GM18508 (cell line): ENCODE measurements around the gene SAMD13.

Source experiments
- ATAC-seq: cut with Tn5 transposase; IDR thresholded peaks from one replicate; pipeline ENCODE4 v1.9.1; 2021; ENCODE audit warnings: moderate number of reproducible peaks; ENCODE audit not compliant: insufficient read depth, unreplicated experiment

The SAMD13 gene

GRCh38 chr1:84301004-84301784 is at the start of gene SAMD13:
Gene SAMD13, plus strand, starts transcription at chr1:84301708. Its CDS starts 1,527 bp downstream, at chr1:84303235.
- no peak for ATAC-seq

- ATAC-seq: no peak
Measured at GRCh38 chr1:84253036-84253435, 48.5 kb upstream of the SAMD13 start.

- ATAC-seq: no peak
Measured at GRCh38 chr1:84253891-84254290, 47.6 kb upstream of the SAMD13 start.

GRCh38 chr1:84254703-84255238 is 46.7 kb upstream of the SAMD13 start:
- ATAC-seq: no peak

- no peak for ATAC-seq
Measured at GRCh38 chr1:84255582-84255981, 45.9 kb upstream of the SAMD13 start.

GRCh38 chr1:84257617-84258016 is 43.9 kb upstream of the SAMD13 start:
- ATAC-seq: no peak

GRCh38 chr1:84259376-84259775 is 42.1 kb upstream of the SAMD13 start:
- ATAC-seq: no peak

GRCh38 chr1:84259989-84260388 is 41.5 kb upstream of the SAMD13 start:
- no peak for ATAC-seq

- ATAC-seq: no peak
Measured at GRCh38 chr1:84260852-84261518, 40.5 kb upstream of the SAMD13 start.

GRCh38 chr1:84264961-84265360 is 36.5 kb upstream of the SAMD13 start:
- ATAC-seq: no peak

- no peak for ATAC-seq
Measured at GRCh38 chr1:84265867-84266266, 35.6 kb upstream of the SAMD13 start.

GRCh38 chr1:84266748-84267147 is 34.8 kb upstream of the SAMD13 start:
- ATAC-seq: no peak

- ATAC-seq: no peak
Measured at GRCh38 chr1:84267476-84267875, 34.0 kb upstream of the SAMD13 start.

- no peak for ATAC-seq
Measured at GRCh38 chr1:84268346-84268745, 33.2 kb upstream of the SAMD13 start.

GRCh38 chr1:84269306-84269705 is 32.2 kb upstream of the SAMD13 start:
- ATAC-seq: no peak

GRCh38 chr1:84271441-84272151 is 29.9 kb upstream of the SAMD13 start:
- ATAC-seq: peak; percentile 96

GRCh38 chr1:84272401-84272800 is 29.1 kb upstream of the SAMD13 start:
- ATAC-seq: no peak

GRCh38 chr1:84277343-84278059 is 24.0 kb upstream of the SAMD13 start:
- no peak for ATAC-seq

- no peak for ATAC-seq
Measured at GRCh38 chr1:84278905-84279304, 22.6 kb upstream of the SAMD13 start.

GRCh38 chr1:84280912-84281311 is 20.6 kb upstream of the SAMD13 start:
- no peak for ATAC-seq
